GM19025 (cell line): Measurements from ENCODE around the gene PNLIPRP1.

Source experiments
- ATAC-seq: cut with Tn5 transposase; IDR thresholded peaks from one replicate; pipeline ENCODE4 v1.9.1; 2021; ENCODE audit warnings: mild to moderate bottlenecking, low read depth, moderate library complexity; ENCODE audit not compliant: unreplicated experiment

PNLIPRP1 gene

GRCh38 chr10:116598329-116598728 lies 7.6 kb downstream of the PNLIPRP1 start:
- ATAC-seq = no peak

DNA sequence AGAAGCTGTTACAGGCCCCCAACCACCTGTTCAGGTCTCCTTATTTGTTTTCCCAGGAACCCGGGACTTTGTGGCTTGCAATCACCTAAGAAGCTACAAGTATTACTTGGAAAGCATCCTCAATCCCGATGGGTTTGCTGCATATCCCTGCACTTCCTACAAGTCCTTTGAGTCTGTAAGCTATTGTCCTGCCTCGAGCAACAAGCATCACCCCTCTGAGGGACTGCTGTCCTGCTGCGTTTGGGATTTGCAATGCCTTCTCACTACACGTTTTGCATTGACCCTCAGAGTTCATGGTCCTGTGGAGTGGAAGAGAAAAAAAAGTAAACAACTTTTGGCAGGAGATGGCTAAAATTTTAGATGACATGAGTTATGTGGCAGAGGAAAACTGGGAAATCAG lies 9.2 kb downstream of the PNLIPRP1 start:
- no peak for ATAC-seq

DNA sequence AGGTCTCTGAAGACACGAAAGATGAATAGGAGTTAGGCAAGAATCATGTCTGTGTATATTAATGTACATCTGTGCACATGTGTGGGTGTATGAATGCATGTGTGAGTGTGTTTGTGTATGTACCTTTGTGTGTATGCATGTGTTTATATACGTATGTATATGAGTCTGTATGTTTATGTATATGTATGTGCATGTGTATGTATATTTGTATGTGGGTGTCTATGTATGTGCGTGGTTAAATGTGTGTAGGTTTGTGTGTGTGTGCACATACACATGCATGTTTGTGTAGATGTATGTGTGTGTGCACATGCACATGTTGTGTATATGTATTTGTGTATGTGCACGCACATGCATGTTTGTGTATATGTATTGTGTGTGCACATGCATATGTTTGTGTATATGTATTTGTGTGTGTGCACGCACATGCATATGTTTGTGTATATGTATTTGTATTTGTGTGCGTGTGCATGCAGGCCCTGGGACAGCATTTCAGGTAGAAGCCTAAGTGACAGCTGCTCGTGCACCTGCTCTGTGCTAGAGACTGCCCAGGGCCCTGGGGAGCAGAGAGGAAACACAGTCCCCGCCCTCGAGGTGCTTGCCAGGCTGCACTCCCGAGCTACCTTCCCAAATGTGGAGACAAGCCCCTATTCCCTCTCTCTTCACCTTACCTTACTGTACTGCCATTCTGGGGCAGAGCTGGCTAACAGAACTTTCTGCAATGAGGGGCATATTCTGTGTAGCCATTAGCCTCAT lies 12.1 kb downstream of the PNLIPRP1 start:
- no peak for ATAC-seq

- no peak for ATAC-seq
Measured at GRCh38 chr10:116606061-116606483, 15.3 kb downstream of the PNLIPRP1 start.

DNA sequence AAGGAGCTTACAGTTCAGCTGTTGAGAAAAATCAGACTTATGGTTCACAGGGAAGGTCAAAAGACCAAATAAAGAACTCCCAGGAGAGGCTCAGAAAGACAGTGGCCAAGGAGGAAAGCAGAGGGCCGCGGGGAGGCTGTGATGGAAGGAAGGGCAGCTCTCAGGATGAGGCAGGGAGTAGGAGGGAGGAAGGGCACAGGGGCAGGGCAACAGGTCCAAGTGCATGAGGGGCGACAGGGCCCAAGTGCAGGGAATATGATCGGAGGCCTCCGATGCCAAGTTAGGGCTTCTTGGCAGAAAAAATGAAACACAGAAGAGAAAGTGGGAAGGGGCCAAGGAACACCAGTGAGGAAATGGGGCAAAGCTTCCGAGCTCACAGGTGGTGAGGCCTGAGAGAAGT lies 16.6 kb downstream of the PNLIPRP1 start:
- no peak for ATAC-seq

- ATAC-seq = no peak
Measured at GRCh38 chr10:116608686-116609594, 18.2 kb downstream of the PNLIPRP1 start.

- ATAC-seq = no peak
Measured at GRCh38 chr10:116610443-116611152, 19.8 kb downstream of the PNLIPRP1 start.

- ATAC-seq = no peak
Measured at GRCh38 chr10:116611153-116611545, 20.4 kb downstream of the PNLIPRP1 start.

- ATAC-seq = no peak
Measured at GRCh38 chr10:116612107-116612769, 21.5 kb downstream of the PNLIPRP1 start.

DNA sequence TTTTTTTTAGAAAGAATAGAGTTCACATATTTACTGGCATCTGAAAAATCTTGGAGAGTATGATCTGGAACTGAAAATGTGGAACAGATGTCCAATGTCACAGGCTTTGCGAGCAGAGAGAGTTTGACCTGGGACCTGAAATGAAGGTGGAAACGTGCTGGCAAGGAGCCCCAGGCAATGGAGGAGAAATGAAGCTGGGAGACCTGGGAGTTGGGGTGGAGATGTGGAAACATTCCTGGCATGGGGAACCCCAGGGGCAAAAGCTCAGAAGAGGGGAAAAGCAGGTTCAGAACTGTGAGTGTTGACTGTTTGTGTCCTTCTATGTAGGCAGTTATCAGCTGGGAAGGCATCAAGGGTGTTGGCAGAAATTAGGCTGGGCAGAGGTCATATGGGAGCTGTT lies 22.7 kb downstream of the PNLIPRP1 start:
- no peak for ATAC-seq

GRCh38 chr10:116614796-116615195 lies 24.0 kb downstream of the PNLIPRP1 start:
- ATAC-seq = no peak

GRCh38 chr10:116615199-116615776 lies 24.5 kb downstream of the PNLIPRP1 start:
- no peak for ATAC-seq

DNA sequence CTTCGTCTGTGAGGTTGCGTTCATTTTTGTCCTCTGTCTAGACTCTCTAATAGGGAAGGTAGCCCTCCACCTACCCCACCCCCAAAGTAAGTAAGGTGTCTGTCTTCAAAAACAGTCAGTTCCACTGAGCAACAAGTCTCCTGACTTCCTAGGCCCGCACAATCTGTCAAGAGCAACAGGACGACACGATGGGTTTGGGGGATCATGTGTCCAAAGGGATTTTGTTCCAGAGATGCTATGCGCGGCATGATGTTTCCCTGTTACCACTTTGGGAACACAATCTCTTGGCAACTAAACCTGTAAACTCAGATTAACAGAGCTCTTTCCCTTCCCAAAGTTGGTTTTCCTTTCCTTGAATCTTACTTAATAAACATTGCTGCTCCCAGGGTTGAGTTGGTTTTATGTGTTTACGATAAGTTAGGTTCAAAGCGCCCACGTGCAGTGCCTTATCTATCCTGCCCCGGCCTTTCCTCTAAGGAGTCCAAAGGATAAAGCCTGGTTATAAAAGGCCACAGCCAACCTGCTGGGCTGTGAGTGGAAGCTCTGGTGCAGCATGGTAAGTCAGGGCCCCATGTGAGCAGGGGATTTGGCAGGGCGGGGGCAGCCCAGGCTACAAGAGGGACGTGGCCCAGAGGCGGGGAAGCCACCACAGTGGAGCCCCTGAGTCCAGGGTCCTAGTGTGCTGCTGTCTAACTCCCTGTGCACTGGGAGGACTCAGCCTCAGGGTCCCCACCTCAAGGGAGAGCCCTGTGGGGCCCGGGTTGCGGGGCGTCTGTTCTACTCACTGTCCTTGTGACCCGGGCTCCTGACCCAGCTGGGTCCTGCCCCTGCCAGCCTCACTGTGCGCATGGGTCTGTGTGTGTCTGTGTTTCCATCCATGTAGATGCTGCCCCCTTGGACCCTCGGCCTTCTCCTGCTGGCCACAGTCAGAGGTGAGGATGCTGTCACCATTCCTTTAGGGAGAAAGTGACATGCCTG lies 30.0 kb downstream of the PNLIPRP1 start, which contains the start of gene PNLIPRP2:
Gene PNLIPRP2 (plus strand): TSS at position 531 of the 978 bp plus-strand sequence.
- no peak for ATAC-seq

GRCh38 chr10:116621476-116621875 lies 30.7 kb downstream of the PNLIPRP1 start:
- no peak for ATAC-seq

DNA sequence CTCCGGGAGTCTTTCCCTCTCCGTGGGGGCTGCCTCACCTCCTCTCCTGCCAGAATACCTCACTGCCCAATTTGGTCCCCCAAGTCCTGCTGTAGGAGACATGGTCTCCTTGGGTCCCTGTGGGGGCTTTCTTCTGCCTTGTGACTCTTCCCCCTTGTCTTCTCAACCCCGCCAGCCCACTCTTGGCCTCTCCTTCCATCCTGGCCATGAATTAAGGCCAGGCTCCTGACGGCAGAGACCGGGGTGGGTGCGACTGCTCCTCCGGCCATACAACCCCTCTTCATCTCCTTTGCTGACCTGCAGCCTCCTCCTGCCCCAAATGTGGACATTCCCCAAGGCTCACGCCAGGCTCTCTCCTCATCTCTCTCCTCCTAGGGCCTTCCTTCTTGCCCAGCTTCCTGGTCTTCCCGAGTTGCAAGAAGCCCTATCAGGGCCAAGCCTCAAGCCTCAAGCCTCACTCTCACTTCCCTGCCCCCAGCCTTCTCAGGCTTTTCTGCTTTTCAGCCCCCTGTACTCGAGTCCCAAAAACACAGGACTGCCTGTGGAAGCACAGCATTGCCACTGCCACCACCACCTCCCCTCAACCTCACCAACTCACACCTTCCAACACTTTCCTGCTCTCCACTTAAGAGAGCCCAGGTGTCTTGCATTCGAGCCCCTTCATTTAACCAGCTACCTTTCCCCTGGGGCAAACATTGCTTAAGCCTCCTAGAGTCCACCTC lies 31.3 kb downstream of the PNLIPRP1 start:
- ATAC-seq = no peak

DNA sequence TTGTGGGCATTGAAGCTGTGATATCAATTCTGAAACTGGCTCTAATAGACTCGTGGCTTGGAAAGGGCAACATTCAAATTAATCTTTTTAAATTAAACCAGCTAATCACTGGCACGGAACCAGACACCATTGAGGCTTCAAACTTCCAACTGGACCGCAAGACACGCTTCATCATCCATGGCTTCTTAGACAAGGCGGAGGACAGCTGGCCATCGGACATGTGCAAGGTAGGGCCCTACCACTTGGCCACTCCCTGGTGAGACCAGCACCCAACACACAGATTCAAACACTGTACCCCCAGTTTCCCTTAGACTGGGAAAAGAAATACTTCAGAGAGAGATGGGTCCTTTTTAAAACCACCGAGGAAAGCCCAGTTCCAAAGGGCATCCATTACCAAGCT lies 35.1 kb downstream of the PNLIPRP1 start:
- ATAC-seq = no peak

DNA sequence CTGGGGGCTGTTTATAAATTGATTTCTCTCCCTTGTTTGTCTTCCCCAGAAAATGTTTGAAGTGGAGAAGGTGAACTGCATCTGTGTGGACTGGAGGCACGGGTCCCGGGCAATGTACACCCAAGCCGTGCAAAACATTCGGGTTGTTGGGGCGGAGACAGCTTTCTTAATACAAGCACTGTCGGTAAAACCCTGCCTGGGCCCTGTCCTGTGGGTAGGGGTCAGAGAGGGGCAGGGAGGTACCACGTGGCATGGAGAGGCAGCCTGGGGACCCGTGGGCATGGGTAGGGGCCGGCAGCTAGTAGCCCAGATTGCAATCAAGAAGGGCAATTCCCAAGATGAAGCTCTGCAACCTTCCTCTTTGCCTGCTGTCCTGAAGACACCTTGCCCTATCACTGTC lies 36.1 kb downstream of the PNLIPRP1 start:
- no peak for ATAC-seq

GRCh38 chr10:116627386-116627933 lies 36.7 kb downstream of the PNLIPRP1 start:
- no peak for ATAC-seq
